H1 (cell line): ENCODE data around the gene TMEM150A. TPM values are rescaled to one million over a fixed set of nuclear protein-coding genes. Genes with fewer than 3 reads are reported as not detected.

ENCODE experiments used
- ASH2L ChIP-seq: fragments of 200-600, 300-600 bp; sonication (generic); IDR thresholded peaks from one replicate; pipeline ENCODE4 v1.7.1; 2017; ENCODE audit warnings: low read length
- BACH1 ChIP-seq: IDR thresholded peaks from 2 replicates; pipeline ENCODE4 v1.6.1; 2012; ENCODE audit warnings: low read length, improper control_type of control experiment
- CBX5 ChIP-seq: fragments of 300-800, 300-1000 bp; sonication (generic); IDR thresholded peaks from 2 replicates; pipeline ENCODE4 v1.7.1; 2016; ENCODE audit warnings: antibody characterized with exemption, low read length, low read depth
- CEBPB ChIP-seq: IDR thresholded peaks from 2 replicates; pipeline ENCODE4 v1.6.1; 2012; ENCODE audit warnings: low read depth, low read length
- CHD1 ChIP-seq: IDR thresholded peaks from 2 replicates; pipeline ENCODE4 v1.6.1; 2012; ENCODE audit warnings: low read depth, low read length, improper control_type of control experiment
- CHD7 ChIP-seq: fragments of 300-600 bp; sonication (generic); IDR thresholded peaks from 2 replicates; pipeline ENCODE4 v1.7.1; 2012; ENCODE audit warnings: low read length, moderate library complexity, mild to moderate bottlenecking, inconsistent platforms; ENCODE audit not compliant: insufficient replicate concordance
- FOSL1 ChIP-seq: IDR thresholded peaks from 2 replicates; pipeline ENCODE4 v1.6.1; 2011; ENCODE audit warnings: mild to moderate bottlenecking, low read depth, low read length, moderate library complexity; ENCODE audit not compliant: insufficient read depth
- GABPA ChIP-seq: IDR thresholded peaks from 2 replicates; pipeline ENCODE4 v1.6.1; 2011; ENCODE audit warnings: mild to moderate bottlenecking, low read length, moderate library complexity, borderline replicate concordance; ENCODE audit not compliant: insufficient read depth
- MAFK ChIP-seq: IDR thresholded peaks from 2 replicates; pipeline ENCODE4 v1.6.1; 2012; ENCODE audit warnings: low read depth, mild to moderate bottlenecking, improper control_type of control experiment, low read length
- NANOG ChIP-seq: IDR thresholded peaks from 2 replicates; pipeline ENCODE4 v1.6.1; 2011; ENCODE audit warnings: low read length, low read depth, mild to moderate bottlenecking, inconsistent platforms; ENCODE audit not compliant: insufficient read depth, poor library complexity, severe bottlenecking
- RAD21 ChIP-seq, 2 experiments: IDR thresholded peaks in 1 of 2; conservative IDR thresholded peaks in 1 of 2; 2 replicates each; pipeline ENCODE4 v1.6.1; 2011; ENCODE audit warnings: low read depth in 2 of 2, low read length in 2 of 2, improper control_type of control experiment in 1 of 2, inconsistent platforms in 1 of 2, mild to moderate bottlenecking in 1 of 2, moderate library complexity in 1 of 2
- SRF ChIP-seq: IDR thresholded peaks from 2 replicates; pipeline ENCODE4 v1.6.1; 2011; ENCODE audit warnings: mild to moderate bottlenecking, low read depth, low read length, moderate library complexity
- polyA plus RNA-seq, 7 experiments: library from polyadenylated mRNA; depleted of rRNA in 3 of 7; stranded (reverse) in 5 of 7; unstranded in 2 of 7; fragments of >200 nt in 5 of 7; fragments of 200-250 nt in 2 of 7; gene quantifications; 1 replicate in 5 of 7; 2 replicates in 1 of 7; 4 replicates in 1 of 7; pipeline versions ENCODE4 v1.2.1 to v1.2.3, GENCODE V29; 2011 to 2013; ENCODE audit warnings: missing spikeins in 2 of 7, mixed read lengths in 2 of 7
- total RNA-seq: library from RNA; stranded (reverse); fragmentation: NEBNext Ultra II Directional; extraction: Animal tissue kit (Norgen Biotek cat#: 25700); gene quantifications from 2 replicates; pipeline ENCODE4 v1.2.1, GENCODE V29; 2021

Gene TMEM150A
- total and polyA plus RNA-seq, 2 of the 8 experiments (the other 6 are each of a cell fraction or from before 2014, with no cell fraction given) = 19.8 to 29.9 TPM

DNA sequence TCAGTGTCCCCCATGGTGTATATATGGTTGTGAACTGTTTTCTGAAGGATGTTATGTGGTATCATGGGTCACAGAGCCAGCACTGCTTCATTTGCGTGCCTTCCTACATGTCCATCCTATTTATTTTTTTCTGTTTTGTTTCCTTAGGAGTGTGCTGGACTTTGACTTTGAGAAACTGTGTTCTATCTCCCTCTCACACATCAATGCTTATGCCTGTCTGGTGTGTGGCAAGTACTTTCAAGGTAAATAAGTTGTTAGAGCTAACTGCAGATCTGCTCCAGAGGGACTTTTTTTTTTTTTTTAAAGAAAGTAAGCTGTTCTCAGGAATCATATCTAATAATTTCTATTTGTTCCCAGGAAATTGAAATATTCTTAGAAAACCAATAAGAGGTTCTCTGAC is 18.8 kb upstream of the TMEM150A start (continued):
- no peak for TF ChIP-seq CHD7
- no peak for TF ChIP-seq ASH2L
- no peak for TF ChIP-seq CHD1
- no peak for TF ChIP-seq SRF
- no peak for TF ChIP-seq GABPA
- TF ChIP-seq NANOG = no peak
- no peak for TF ChIP-seq BACH1
- no peak for TF ChIP-seq CEBPB
- TF ChIP-seq MAFK = no peak
- TF ChIP-seq FOSL1 = no peak
- no peak for TF ChIP-seq CBX5
- TF ChIP-seq RAD21 (IDR thresholded peaks at IDR 0.05 in 1 of 2, conservative IDR thresholded peaks at IDR 0.05 in 1 of 2; ENCODE audit: low read depth in 2 of 2, low read length in 2 of 2) = no peak
